MCF 10A (cell line): Measurements from ENCODE around the gene PLXDC2. TPM values are rescaled to one million over a fixed set of nuclear protein-coding genes. Genes with fewer than 3 reads are reported as not detected.

ENCODE experiments used
- BruUV-seq: library from RNA; stranded (reverse); fragments of 400-500 nt; replicated peaks from 2 replicates; lab custom pipeline; 2021; lab: Mats Ljungman, UMichigan
- CTCF ChIA-PET: fragments of 300-600 bp; sonication (Branson Sonifier 250); formaldehyde crosslinking; extraction: SDS; loops from one replicate; lab custom pipeline; 2021; ENCODE audit warnings: antibody characterized with exemption, inconsistent platforms; lab: Yijun Ruan, JAX
- POLR2A ChIA-PET: fragments of 300-600, 350-650 bp; sonication (Branson Sonifier 250); formaldehyde crosslinking; extraction: SDS; loops from one replicate; lab custom pipeline; 2020; ENCODE audit warnings: antibody characterized with exemption, inconsistent platforms; lab: Yijun Ruan, JAX
- DNase-seq: peaks from one replicate; pipeline ENCODE4 v3.0.0-alpha.2; 2018; ENCODE audit not compliant: unreplicated experiment
- H3K27ac Mint-ChIP-seq: one replicate; pipeline ENCODE4 v1.8.0; 2022; ENCODE audit warnings: mild to moderate bottlenecking, low read depth, mixed read lengths; ENCODE audit not compliant: unreplicated experiment
- H3K27me3 Mint-ChIP-seq: one replicate; pipeline ENCODE4 v1.8.0; 2022; ENCODE audit warnings: mixed read lengths; ENCODE audit not compliant: insufficient read depth, unreplicated experiment
- H3K36me3 Mint-ChIP-seq: one replicate; pipeline ENCODE4 v1.8.0; 2022; ENCODE audit warnings: mild to moderate bottlenecking, moderate library complexity, mixed read lengths; ENCODE audit not compliant: insufficient read depth, unreplicated experiment
- H3K4me1 Mint-ChIP-seq: one replicate; pipeline ENCODE4 v1.8.0; 2022; ENCODE audit warnings: mixed read lengths; ENCODE audit not compliant: insufficient read depth, unreplicated experiment
- H3K4me3 Mint-ChIP-seq: one replicate; pipeline ENCODE4 v1.8.0; 2022; ENCODE audit warnings: mild to moderate bottlenecking, moderate library complexity, mixed read lengths; ENCODE audit not compliant: unreplicated experiment
- H3K9me3 Mint-ChIP-seq: one replicate; pipeline ENCODE4 v1.8.0; 2022; ENCODE audit warnings: mixed read lengths; ENCODE audit not compliant: unreplicated experiment
- intact Hi-C: fragments of 100-400 bp; cut with micrococcal nuclease; formaldehyde crosslinking; loops from 2 replicates; pipeline ENCODE4 v1.14.1; 2022
- total RNA-seq: library from RNA; stranded (reverse); gene quantifications from 2 replicates; pipeline ENCODE4 v1.2.3, GENCODE V29; 2022
- TF ChIP-seq, protein P1 (sequence below): fragments of 200-600 bp; IDR thresholded peaks from one replicate; pipeline ENCODE4 v1.8.0; 2022; ENCODE audit warnings: antibody characterized with exemption, mild to moderate bottlenecking; ENCODE audit not compliant: unreplicated experiment

Gene PLXDC2
- total RNA-seq, 1 experiment from 2014 or later = 23.3 TPM

GRCh38 chr10:19783721-19784120 is 32.5 kb upstream of the PLXDC2 start:
- ChIA-PET POLR2A (no interaction called here), CTCF (interaction anchor here (0.5 to 2.1 kb wide), 3 partner anchors 13 to 947 kb away, joined by 3 to 6 read pairs (median 4); no protein-coding TSS in a partner anchor)
- Mint-ChIP-seq H3K27me3 (no peaks in the 10 kb centered on the region), H3K4me3 (no peak overlapping the region), H3K36me3 (no peaks in the 10 kb centered on the region), H3K27ac (no peak overlapping the region), H3K4me1 (peaks cover 6% of the 10 kb centered on the region), H3K9me3 (no peaks in the 10 kb centered on the region)
- DNase-seq = no peak
- BruUV-seq = no TSS peak
- intact Hi-C loops = no loop called here
- TF ChIP-seq, protein P1, sequence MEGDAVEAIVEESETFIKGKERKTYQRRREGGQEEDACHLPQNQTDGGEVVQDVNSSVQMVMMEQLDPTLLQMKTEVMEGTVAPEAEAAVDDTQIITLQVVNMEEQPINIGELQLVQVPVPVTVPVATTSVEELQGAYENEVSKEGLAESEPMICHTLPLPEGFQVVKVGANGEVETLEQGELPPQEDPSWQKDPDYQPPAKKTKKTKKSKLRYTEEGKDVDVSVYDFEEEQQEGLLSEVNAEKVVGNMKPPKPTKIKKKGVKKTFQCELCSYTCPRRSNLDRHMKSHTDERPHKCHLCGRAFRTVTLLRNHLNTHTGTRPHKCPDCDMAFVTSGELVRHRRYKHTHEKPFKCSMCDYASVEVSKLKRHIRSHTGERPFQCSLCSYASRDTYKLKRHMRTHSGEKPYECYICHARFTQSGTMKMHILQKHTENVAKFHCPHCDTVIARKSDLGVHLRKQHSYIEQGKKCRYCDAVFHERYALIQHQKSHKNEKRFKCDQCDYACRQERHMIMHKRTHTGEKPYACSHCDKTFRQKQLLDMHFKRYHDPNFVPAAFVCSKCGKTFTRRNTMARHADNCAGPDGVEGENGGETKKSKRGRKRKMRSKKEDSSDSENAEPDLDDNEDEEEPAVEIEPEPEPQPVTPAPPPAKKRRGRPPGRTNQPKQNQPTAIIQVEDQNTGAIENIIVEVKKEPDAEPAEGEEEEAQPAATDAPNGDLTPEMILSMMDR = no peak

- BruUV-seq = no TSS peak
- POLR2A ChIA-PET = interaction anchor here (0.9 kb wide), 1 partner anchor 23 kb away, joined by 3 read pairs; no protein-coding TSS in a partner anchor
- H3K9me3 Mint-ChIP-seq = no peaks in the 10 kb centered on the region
- DNase-seq = peak; percentile 58
- H3K4me1 Mint-ChIP-seq = peaks cover 12% of the 10 kb centered on the region
- H3K27me3 Mint-ChIP-seq = no peaks in the 10 kb centered on the region
- TF ChIP-seq, protein P1 = no peak
- no peak overlapping the region for H3K27ac Mint-ChIP-seq
- H3K4me3 Mint-ChIP-seq = no peak overlapping the region
- CTCF ChIA-PET = interaction anchor here (0.8 kb wide), 1 partner anchor 375 kb away, joined by 3 read pairs; no protein-coding TSS in a partner anchor
- intact Hi-C loops = no loop called here
- peaks cover 5% of the 10 kb centered on the region for H3K36me3 Mint-ChIP-seq
Observed at GRCh38 chr10:19785366-19785765, 30.9 kb upstream of the PLXDC2 start.

GRCh38 chr10:19788075-19788686 is 28.1 kb upstream of the PLXDC2 start:
- no peaks in the 10 kb centered on the region for H3K27me3 Mint-ChIP-seq
- H3K4me3 Mint-ChIP-seq = no peak overlapping the region
- peak; percentile 64 for DNase-seq
- peaks cover 23% of the 10 kb centered on the region for H3K4me1 Mint-ChIP-seq
- ChIA-PET CTCF (interaction anchor here (0.6 to 1.7 kb wide), 18 partner anchors 11 to 1485 kb away, joined by 3 to 14 read pairs (median 3); no protein-coding TSS in a partner anchor), POLR2A (no interaction called here)
- no TSS peak for BruUV-seq
- H3K36me3 Mint-ChIP-seq = peaks cover 5% of the 10 kb centered on the region
- no peak overlapping the region for H3K27ac Mint-ChIP-seq
- intact Hi-C loops = loop anchor here (1.0 kb wide), 3 partner anchors 167 to 981 kb away; no protein-coding TSS in a partner anchor
- H3K9me3 Mint-ChIP-seq = no peaks in the 10 kb centered on the region
- TF ChIP-seq, protein P1 = peak; percentile 76

- H3K27me3 Mint-ChIP-seq = no peaks in the 10 kb centered on the region
- BruUV-seq = no TSS peak
Observed at GRCh38 chr10:19788902-19789301, 27.3 kb upstream of the PLXDC2 start.

More at GRCh38 chr10:19788902-19789301, 27.3 kb upstream of the PLXDC2 start:
- no peak for DNase-seq
- Mint-ChIP-seq H3K36me3 (peaks cover 5% of the 10 kb centered on the region), H3K9me3 (no peaks in the 10 kb centered on the region), H3K27ac (no peak overlapping the region), H3K4me3 (no peak overlapping the region), H3K4me1 (peaks cover 23% of the 10 kb centered on the region)
- CTCF ChIA-PET = interaction anchor here (0.5 to 1.7 kb wide), 17 partner anchors 10 to 1484 kb away, joined by 3 to 14 read pairs (median 3); no protein-coding TSS in a partner anchor
- POLR2A ChIA-PET = interaction anchor here (0.6 kb wide), 1 partner anchor 418 kb away, joined by 3 read pairs; no protein-coding TSS in a partner anchor
- TF ChIP-seq, protein P1 = no peak
- intact Hi-C loops = loop anchor here (1.0 kb wide), 3 partner anchors 168 to 980 kb away; no protein-coding TSS in a partner anchor
